ENCODE data around the gene RAB7B. TPM values are rescaled to one million over a fixed set of nuclear protein-coding genes. Genes with fewer than 3 reads are reported as not detected.
A peak's percentile ranks its signal among the peaks of the same experiment; 100 is the strongest.

Gene RAB7B
- total RNA-seq, 3 donors from 2014 or later (not counting 1 experiment from before 2014, with no cell fraction given) = 0.19 TPM; not detected in 2

DNA sequence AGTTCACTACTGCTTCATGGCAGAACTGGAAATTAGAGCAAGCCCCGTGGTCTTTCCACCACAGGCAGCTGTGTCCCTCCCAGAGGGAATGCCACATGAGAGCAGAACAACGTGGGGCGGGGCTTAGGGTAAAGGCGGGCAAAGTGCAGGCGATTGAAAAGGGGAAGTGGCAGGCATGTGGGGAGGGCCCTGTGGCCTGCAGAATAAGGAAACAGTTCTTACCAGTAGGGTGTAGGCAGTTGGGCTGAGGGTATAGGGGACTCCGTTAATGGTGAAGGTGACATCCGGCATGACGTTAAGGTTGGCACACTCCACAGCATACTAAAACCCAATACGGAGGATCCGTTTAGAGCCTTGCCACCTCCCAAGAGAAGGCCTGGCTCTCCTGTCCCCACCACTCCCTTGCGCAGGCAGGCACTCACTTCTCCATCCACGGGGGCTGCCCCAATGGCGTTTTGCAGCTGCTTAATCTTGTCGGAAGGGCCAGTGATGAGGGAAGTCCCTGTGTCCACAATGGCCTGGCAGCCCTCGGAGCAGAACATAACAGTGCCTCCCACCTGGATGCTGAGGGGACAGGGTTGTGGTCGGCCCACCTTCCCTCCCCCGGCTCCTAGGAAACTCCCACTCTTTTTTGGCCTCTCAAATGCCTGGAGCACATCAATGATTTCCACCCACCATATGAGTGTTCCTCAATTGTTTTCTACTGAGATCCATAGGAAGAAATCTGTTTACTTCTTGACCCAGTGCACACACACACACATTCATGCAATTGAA is 9.1 kb upstream of the RAB7B start:
- Histone ChIP-seq H3K27ac (ENCODE audit: low read length) (peak overlapping the region; percentile 65), H3K4me1 (ENCODE audit: control insufficient read depth, insufficient read depth, low read length) (peaks cover 14% of the 10 kb centered on the region), H3K27me3 (ENCODE audit: control insufficient read depth, insufficient read depth, low read length) (no peaks in the 10 kb centered on the region), H3K36me3 (ENCODE audit: control insufficient read depth, insufficient read depth, low read length) (no peaks in the 10 kb centered on the region), H3K4me3 (ENCODE audit: low read length) (no peak overlapping the region), H3K9me3 (ENCODE audit: control insufficient read depth, insufficient read depth, low read length) (no peaks in the 10 kb centered on the region)
- ATAC-seq = peak; percentile 85 to 92 (median 88)
- peak; percentile 23 to 53 for DNase-seq
- H3K27ac Mint-ChIP-seq = peak overlapping the region in 1 of 2 donors; percentile 23
- 19% methylated on average over 17 of the region's 17 CpGs for WGBS (ENCODE audit: insufficient coverage)
- intact Hi-C loops (cut with micrococcal nuclease) = no loop called here
- H3K4me1 Mint-ChIP-seq = peaks cover 18 to 23% of the 10 kb centered on the region in 2 donors
- H3K9me3 Mint-ChIP-seq = no peaks in the 10 kb centered on the region
- no peaks in the 10 kb centered on the region for H3K27me3 Mint-ChIP-seq (ENCODE audit: low read depth in 2 of 2)
- H3K36me3 Mint-ChIP-seq = no peaks in the 10 kb centered on the region
- no peak overlapping the region for H3K4me3 Mint-ChIP-seq
- TF ChIP-seq, protein P1, sequence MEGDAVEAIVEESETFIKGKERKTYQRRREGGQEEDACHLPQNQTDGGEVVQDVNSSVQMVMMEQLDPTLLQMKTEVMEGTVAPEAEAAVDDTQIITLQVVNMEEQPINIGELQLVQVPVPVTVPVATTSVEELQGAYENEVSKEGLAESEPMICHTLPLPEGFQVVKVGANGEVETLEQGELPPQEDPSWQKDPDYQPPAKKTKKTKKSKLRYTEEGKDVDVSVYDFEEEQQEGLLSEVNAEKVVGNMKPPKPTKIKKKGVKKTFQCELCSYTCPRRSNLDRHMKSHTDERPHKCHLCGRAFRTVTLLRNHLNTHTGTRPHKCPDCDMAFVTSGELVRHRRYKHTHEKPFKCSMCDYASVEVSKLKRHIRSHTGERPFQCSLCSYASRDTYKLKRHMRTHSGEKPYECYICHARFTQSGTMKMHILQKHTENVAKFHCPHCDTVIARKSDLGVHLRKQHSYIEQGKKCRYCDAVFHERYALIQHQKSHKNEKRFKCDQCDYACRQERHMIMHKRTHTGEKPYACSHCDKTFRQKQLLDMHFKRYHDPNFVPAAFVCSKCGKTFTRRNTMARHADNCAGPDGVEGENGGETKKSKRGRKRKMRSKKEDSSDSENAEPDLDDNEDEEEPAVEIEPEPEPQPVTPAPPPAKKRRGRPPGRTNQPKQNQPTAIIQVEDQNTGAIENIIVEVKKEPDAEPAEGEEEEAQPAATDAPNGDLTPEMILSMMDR (IDR thresholded peaks at IDR 0.05) = no peak

DNA sequence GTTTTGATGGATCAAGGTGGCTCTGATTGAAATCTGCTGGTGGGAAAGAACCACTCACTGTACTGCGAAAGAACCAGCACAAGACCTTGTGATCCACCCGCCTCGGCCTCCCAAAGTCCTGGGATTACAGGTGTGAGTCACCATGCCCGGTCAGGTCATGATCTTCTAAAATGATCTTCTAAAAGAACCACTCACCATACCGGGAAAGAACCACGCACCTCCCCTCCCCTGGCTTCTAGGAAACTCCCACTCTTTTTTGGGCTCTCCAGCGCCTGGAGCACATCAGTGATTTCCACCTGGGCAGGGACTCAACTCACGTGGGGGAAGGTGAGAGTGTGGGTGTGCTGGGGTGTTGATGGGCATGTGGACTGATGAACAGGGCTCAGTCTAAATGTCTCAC is 7.9 kb upstream of the RAB7B start:
- WGBS (ENCODE audit: insufficient coverage) = 84% methylated on average over 8 of the region's 8 CpGs
- Histone ChIP-seq H3K4me1 (ENCODE audit: control insufficient read depth, insufficient read depth, low read length) (peaks cover 14% of the 10 kb centered on the region), H3K27me3 (ENCODE audit: control insufficient read depth, insufficient read depth, low read length) (no peaks in the 10 kb centered on the region), H3K9me3 (ENCODE audit: control insufficient read depth, insufficient read depth, low read length) (no peaks in the 10 kb centered on the region), H3K27ac (ENCODE audit: low read length) (no peak overlapping the region), H3K4me3 (ENCODE audit: low read length) (no peak overlapping the region), H3K36me3 (ENCODE audit: control insufficient read depth, insufficient read depth, low read length) (no peaks in the 10 kb centered on the region)
- Mint-ChIP-seq H3K9me3 (no peaks in the 10 kb centered on the region), H3K4me1 (peaks cover 18 to 23% of the 10 kb centered on the region in 2 donors), H3K4me3 (no peak overlapping the region), H3K27me3 (ENCODE audit: low read depth in 2 of 2) (no peaks in the 10 kb centered on the region), H3K27ac (no peak overlapping the region), H3K36me3 (no peaks in the 10 kb centered on the region)
- ATAC-seq = no peak
- intact Hi-C loops (cut with micrococcal nuclease) = no loop called here
- no peak for DNase-seq
- TF ChIP-seq, protein P1 (IDR thresholded peaks at IDR 0.05) = no peak

DNA sequence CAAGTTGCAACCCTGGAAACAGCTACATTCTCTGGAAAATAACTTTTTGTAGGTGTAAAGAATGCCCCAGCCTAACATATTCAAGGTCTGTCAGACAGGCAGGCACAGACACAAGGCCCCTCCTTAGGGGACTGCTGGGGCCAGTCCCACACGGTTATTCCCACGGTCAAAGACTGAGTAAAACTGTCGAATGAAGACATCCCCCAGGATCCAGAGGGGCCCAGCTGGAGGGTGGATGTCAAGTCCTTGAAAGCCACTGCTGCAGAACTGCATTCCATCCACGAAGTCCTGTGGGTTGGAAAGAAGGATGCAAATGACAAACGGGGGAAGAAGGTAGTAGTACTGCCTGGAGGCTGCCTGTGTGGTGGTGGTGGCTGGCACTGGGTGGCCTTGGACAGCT is 6.9 kb upstream of the RAB7B start:
- TF ChIP-seq, protein P1 (IDR thresholded peaks at IDR 0.05) = no peak
- Mint-ChIP-seq H3K27me3 (ENCODE audit: low read depth in 2 of 2) (no peaks in the 10 kb centered on the region), H3K9me3 (no peaks in the 10 kb centered on the region), H3K27ac (no peak overlapping the region), H3K4me1 (peaks cover 18 to 23% of the 10 kb centered on the region in 2 donors), H3K36me3 (no peaks in the 10 kb centered on the region), H3K4me3 (no peak overlapping the region)
- DNase-seq (no peak), ATAC-seq (no peak)
- no peaks in the 10 kb centered on the region for H3K36me3 ChIP-seq (ENCODE audit: control insufficient read depth, insufficient read depth, low read length)
- no peaks in the 10 kb centered on the region for H3K27me3 ChIP-seq (ENCODE audit: control insufficient read depth, insufficient read depth, low read length)
- peaks cover 14% of the 10 kb centered on the region for H3K4me1 ChIP-seq (ENCODE audit: control insufficient read depth, insufficient read depth, low read length)
- H3K4me3 ChIP-seq (ENCODE audit: low read length) = no peak overlapping the region
- intact Hi-C loops (cut with micrococcal nuclease) = no loop called here
- no peaks in the 10 kb centered on the region for H3K9me3 ChIP-seq (ENCODE audit: control insufficient read depth, insufficient read depth, low read length)
- 85% methylated on average over 5 of the region's 5 CpGs for WGBS (ENCODE audit: insufficient coverage)
- H3K27ac ChIP-seq (ENCODE audit: low read length) = no peak overlapping the region

DNA sequence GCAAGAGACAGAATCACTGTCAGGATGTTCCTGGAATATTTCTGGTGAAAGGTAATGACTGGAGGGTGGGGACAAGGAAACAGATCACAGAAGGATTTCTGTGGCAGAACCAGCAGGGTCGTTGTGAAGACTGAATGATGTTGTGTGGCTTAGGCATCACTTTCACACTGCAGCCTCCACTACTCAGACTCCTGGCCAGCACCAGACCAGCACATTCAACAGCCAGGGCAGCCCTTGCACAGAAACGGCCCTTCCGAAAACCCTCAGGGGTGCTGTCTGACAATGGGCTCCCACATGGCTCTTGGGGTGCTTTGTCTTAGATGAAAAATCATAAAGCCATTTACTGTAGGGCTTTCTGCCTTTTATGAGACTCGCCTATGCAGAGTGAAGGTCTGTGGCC is 3.8 kb upstream of the RAB7B start:
- Histone ChIP-seq H3K9me3 (ENCODE audit: control insufficient read depth, insufficient read depth, low read length) (no peaks in the 10 kb centered on the region), H3K27ac (ENCODE audit: low read length) (no peak overlapping the region), H3K4me1 (ENCODE audit: control insufficient read depth, insufficient read depth, low read length) (peaks cover 5% of the 10 kb centered on the region), H3K36me3 (ENCODE audit: control insufficient read depth, insufficient read depth, low read length) (no peaks in the 10 kb centered on the region), H3K4me3 (ENCODE audit: low read length) (no peak overlapping the region), H3K27me3 (ENCODE audit: control insufficient read depth, insufficient read depth, low read length) (no peaks in the 10 kb centered on the region)
- DNase-seq = no peak
- Mint-ChIP-seq H3K27ac (no peak overlapping the region), H3K27me3 (ENCODE audit: low read depth in 2 of 2) (no peaks in the 10 kb centered on the region), H3K4me1 (peaks cover 3 to 6% of the 10 kb centered on the region in 2 donors), H3K4me3 (no peak overlapping the region), H3K9me3 (no peaks in the 10 kb centered on the region), H3K36me3 (no peaks in the 10 kb centered on the region)
- ATAC-seq = no peak
- intact Hi-C loops (cut with micrococcal nuclease) = no loop called here
- 80% methylated on average over 3 of the region's 4 CpGs for WGBS (ENCODE audit: insufficient coverage)
- TF ChIP-seq, protein P1 (IDR thresholded peaks at IDR 0.05) = no peak

Measured in natural killer cell (primary cell).